SH-SY5Y (cell line): ENCODE results near the gene IRF2BP2.
A peak's percentile ranks its signal among the peaks of the same experiment; 100 is the strongest.

Experiments used
- GATA2 ChIP-seq: IDR thresholded peaks from 2 replicates; pipeline ENCODE4 v1.6.1; 2011; ENCODE audit warnings: mild to moderate bottlenecking, low read depth, low read length
- GATA3 ChIP-seq: IDR thresholded peaks from 2 replicates; pipeline ENCODE4 v1.6.1; 2011; ENCODE audit warnings: low read depth, mild to moderate bottlenecking, low read length, moderate library complexity

Gene IRF2BP2

GRCh38 chr1:234611847-234612351, 1.9 kb upstream of the IRF2BP2 start:
- TF ChIP-seq GATA3 (no peak), GATA2 (no peak)

GRCh38 chr1:234611225-234611846, 1.4 kb upstream of the IRF2BP2 start:
- TF ChIP-seq GATA2 = no peak
- TF ChIP-seq GATA3 = no peak

- TF ChIP-seq GATA3 = no peak
- 0 out of 2 replicates have a peak, but pooled peaks have one; percentile 15 for TF ChIP-seq GATA2
Observed at GRCh38 chr1:234610666-234611224, 767 bp upstream of the IRF2BP2 start.

GRCh38 chr1:234609691-234610042, 311 bp downstream of the IRF2BP2 start:
- TF ChIP-seq GATA3 (no peak), GATA2 (no peak)

- TF ChIP-seq GATA3 (no peak), GATA2 (no peak)
Observed at GRCh38 chr1:234608911-234609690, 877 bp downstream of the IRF2BP2 start.

GRCh38 chr1:234608025-234608910, 1.7 kb downstream of the IRF2BP2 start:
- TF ChIP-seq GATA2 (no peak), GATA3 (no peak)

- TF ChIP-seq GATA3 (no peak), GATA2 (no peak)
Observed at GRCh38 chr1:234607109-234608024, 2.6 kb downstream of the IRF2BP2 start.

- TF ChIP-seq GATA2 = no peak
- TF ChIP-seq GATA3 = no peak
Observed at GRCh38 chr1:234606784-234607108, 3.2 kb downstream of the IRF2BP2 start.

GRCh38 chr1:234605983-234606783, 3.8 kb downstream of the IRF2BP2 start:
- TF ChIP-seq GATA2 (peak; percentile 52; the same call in 1 of the 2 replicates), GATA3 (peak; percentile 43; the same call in 1 of the 2 replicates)

- TF ChIP-seq GATA3 = no peak
- no peak for TF ChIP-seq GATA2
Observed at GRCh38 chr1:234605399-234605982, 4.5 kb downstream of the IRF2BP2 start.

- TF ChIP-seq GATA2 = no peak
- TF ChIP-seq GATA3 = no peak
Observed at GRCh38 chr1:234604495-234605398, 5.2 kb downstream of the IRF2BP2 start.
